T47D (cell line): ENCODE results near the gene NUDT16L1.

Experiments used
- DNase-seq, 2 experiments: peaks; one replicate each; pipeline versions ENCODE4 v3.0.0 to v3.0.0-alpha.2; 2011 to 2012; ENCODE audit warnings: low read depth in 1 of 2, low spot score in 1 of 2
- JUND ChIP-seq: IDR thresholded peaks from 2 replicates; pipeline ENCODE4 v1.6.1; 2012; ENCODE audit warnings: low read depth
- in situ Hi-C: cut with HindIII; loops from 2 replicates; pipeline ENCODE4 v1.10.0; 2016; ENCODE audit warnings: low sequenced_read_pairs, low pct_unique_long_range_greater_than_20kb

Gene NUDT16L1

DNA sequence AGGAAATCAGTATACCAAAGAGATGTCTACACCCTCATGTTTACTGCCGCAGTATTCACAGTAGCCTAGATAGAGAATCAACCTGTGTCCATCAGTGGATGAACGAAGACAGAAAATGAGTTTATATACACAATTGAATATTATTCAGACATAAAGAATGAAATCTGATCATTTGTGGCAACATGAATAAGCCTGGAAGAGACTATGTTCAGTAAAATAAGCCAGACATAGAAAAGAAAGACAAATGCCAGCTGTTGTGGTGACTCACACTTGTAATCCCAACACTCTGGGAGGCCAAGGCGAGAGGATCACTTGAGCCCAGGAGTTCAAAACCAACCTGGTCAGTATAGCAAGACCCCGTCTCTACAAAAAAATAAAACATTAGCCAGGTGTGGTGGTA is 16.1 kb downstream of the NUDT16L1 start:
- in situ Hi-C loops, result no loop called here
- no peak for DNase-seq
- TF ChIP-seq JUND, result no peak

DNA sequence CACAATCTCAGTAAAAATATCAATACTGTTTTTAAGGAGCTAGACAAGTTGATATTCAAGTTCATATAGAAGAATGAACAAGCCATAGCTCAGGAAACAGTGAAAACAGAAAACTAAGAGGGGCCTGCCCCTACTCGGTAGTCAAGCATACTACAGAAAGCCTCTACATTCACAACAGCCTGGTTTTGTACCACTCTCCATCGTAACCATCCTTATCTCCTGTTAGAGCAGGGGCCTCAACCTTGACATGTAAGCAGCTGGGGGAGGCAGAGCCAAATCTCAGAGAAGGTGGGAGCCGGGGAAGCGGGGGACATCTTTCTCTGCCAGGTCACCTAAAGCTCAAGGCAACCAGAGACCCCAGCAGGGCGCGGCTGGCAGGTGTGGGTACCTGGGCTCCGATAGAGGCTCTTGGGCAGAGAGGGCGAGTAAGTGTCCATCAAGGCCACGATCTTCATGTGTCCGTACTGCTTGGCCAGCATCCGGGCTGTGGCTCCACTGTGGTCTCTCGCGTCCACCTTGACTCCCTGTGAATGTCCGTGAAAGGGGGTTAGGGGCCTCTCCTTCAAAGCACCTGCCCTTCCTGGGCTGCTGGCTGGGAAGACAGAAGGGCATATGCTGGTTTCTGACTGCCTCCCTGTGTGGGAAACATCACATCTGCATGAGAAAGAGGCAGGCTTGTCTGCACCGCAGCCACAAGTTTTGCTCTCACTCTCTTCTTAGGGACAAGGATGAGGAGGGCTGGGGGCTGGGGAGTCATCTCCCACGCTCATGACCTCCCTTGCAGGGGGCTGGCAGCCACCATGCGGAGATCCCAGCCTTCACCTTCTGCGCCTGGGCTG is 20.5 kb downstream of the NUDT16L1 start:
- TF ChIP-seq JUND, result no peak
- no peak for DNase-seq
- in situ Hi-C loops, result no loop called here

DNA sequence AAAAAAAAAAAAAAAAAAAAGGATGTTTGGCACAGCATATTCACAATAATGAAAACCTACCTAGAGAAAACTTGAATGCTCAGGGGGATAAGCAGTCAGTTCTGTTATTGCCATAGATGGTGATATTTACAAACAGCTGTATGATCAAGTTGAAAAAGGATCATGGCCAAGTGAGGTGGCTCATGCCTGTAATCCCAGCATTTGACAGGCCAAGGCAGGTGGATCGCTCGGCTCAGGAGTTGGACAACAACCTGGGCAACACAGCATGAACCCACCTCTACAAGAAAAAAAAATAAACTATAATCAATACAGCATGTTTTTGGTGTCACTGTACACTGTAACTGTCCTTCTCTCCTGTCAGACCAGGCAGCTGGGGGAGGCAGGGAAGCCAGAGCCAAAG is 21.6 kb downstream of the NUDT16L1 start:
- in situ Hi-C loops, result no loop called here
- DNase-seq, result no peak
- TF ChIP-seq JUND, result no peak

DNA sequence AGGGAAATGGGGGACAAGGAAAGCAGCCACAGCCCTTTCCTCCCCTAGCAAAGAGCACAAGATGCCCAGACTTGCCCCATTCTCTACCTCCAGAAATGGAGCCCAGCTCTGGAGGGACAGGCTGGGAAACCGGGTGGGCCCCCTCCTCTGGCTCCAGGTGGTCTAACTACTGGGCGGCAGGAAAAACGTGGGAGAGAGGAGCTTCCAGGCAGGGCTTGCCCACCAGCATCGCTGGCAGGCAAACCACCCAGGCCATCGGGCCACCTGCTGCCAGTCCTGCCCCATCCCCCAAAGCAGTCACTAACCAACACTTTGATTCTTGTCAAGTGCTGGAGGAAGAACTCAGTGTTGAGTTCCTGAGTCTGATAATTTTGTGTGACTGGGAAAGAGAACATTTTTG is 25.1 kb downstream of the NUDT16L1 start:
- in situ Hi-C loops, result no loop called here
- no peak for TF ChIP-seq JUND
- DNase-seq, result no peak

DNA sequence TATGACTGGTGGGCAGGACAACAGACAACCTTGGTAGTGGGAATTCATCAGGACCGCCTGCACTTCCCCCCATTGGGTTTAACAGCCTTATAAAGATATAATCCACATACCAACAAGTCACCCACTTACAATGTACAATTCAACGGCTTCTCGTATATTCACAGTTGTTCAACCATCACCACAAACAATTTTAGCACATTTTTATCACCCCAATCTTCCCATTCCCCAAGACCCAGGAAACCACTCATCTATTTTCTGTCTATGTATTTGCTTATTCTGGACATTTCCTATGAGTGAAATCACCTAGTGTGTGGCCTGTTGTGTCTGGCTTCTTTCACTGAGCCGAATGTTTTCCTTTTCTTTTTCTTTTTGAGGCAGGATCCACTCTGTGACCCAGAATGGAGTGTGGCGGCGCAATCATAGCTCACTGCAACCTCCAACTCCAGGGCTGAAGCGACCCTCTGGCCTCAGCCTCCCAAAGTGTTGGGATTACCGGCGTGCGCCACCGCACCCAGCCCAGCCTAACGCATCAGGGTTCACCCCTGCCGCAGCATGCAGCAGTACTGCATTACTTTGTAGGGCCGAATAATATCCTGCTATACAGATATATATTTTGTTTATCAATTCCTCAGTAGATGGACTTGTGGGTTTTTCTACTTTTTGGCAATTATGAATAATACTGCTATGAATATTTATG is 29.9 kb downstream of the NUDT16L1 start:
- no peak for DNase-seq
- TF ChIP-seq JUND, result no peak
- in situ Hi-C loops, result no loop called here

DNA sequence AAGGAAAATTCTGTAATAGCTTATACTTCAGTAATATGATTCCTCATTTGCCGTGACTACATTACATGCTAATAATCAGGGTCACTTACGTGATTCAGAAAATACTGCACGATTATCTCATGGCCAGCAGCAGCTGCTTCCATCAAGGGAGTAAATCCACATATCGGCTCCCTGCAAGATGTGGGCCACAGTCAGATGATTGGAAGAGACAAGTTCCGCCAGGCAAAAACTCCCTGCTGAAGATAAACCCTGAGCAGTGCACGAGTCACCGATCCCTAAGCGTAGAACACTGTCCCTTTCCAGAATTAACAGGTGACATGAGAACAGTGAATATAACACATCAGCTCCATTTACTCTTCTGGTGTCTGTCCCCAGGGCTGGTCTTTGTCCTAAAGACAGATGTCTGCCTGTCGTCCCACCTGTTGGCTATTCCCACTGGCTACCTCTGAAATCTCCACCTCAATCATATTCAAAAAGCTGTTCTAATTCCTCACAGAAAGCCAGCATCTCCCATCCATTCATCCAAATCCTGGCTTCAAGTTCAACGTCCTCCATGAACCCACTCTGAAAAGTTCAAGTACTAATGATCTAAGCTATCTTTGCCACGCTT is 31.4 kb downstream of the NUDT16L1 start:
- no peak for DNase-seq

DNA sequence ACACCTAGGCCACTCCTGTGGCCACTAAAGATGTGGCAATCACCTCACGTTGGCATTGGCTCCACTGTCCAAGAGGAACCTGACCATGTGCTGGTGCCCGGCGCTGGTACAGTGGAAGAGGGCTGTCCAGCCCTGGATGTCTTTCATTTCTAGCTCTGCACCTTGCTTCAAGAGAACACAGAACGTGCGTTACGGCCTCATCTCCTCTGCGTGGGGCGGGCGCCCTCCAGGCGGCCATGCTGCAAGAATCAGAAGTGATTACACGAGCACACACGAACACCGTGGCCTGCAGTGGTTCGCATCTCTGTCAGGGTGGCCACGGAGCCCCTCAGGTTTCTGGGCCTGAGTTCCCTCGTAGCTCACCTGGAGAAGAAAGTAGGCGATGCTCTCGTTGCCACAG is 33.3 kb downstream of the NUDT16L1 start:
- in situ Hi-C loops, result no loop called here
- no peak for TF ChIP-seq JUND
- DNase-seq, result no peak

More for the DNA sequence above, 31.4 kb downstream of the NUDT16L1 start:
- in situ Hi-C loops, result no loop called here
- no peak for TF ChIP-seq JUND

DNA sequence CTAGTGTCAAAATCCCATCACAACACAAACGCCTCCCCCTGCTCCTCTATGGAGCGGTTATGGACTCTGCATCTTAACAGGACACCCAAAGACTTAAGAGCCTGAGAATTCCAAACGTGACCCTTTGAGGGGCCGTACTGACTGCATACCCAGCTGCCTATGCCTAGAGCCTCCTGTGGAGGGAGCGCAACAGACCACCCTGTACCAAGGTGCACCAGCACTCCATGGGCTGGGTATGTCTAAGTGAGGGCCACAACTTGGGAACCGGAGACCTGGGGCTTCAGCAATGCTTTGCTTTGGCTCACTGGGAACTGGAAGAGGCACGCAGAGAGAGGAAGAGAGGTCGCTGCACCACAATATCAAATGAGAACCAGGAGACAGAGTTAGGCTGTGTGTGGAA is 35.3 kb downstream of the NUDT16L1 start:
- DNase-seq, result no peak
- no peak for TF ChIP-seq JUND
- in situ Hi-C loops, result no loop called here

DNA sequence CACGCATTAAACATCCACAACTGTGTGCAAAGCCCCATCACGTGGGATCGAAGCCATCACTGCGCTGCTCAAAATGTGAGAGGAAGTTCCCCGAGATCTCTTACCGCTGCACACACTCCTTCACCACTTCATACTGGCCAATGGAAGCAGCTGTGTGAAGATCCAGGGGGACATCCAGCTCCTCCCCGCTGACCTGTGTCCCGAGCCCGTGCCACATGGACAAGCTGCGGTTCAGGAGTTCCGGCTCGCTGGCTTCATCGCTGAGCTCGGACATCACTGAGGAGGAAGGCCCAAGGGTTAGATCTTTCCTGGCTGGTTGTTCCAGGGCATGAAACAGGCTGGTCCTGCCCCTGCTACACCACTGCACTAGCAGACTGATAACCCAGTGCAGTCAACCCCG is 36.5 kb downstream of the NUDT16L1 start:
- in situ Hi-C loops, result no loop called here
- no peak for TF ChIP-seq JUND
- DNase-seq, result no peak

DNA sequence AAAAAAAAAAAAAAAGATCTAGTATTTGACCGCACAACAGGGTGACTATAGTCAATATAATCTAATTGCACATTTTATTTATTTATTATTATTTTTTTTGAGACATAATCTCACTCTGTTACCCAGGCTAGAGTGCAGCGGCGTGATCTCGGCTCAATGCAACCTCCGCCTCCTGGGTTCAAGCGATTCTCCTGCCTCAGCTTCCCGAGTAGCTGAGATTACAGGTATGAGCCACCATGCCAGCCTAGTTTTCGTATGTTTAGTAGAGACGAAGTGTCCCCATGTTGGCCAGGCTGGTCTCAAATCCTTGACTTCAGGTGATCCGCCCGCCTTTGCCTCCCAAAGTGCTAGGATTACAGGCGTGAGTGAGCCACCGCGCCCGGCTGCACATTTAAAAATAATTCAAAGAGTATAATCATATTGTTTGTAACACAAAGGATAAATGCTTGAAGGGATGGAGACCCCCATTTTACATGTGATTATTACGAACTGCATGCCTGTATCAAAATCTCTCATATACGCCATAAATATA is 39.9 kb downstream of the NUDT16L1 start:
- no peak for TF ChIP-seq JUND
- in situ Hi-C loops, result no loop called here
- DNase-seq, result peak in 1 of 2 experiments; percentile 11

DNA sequence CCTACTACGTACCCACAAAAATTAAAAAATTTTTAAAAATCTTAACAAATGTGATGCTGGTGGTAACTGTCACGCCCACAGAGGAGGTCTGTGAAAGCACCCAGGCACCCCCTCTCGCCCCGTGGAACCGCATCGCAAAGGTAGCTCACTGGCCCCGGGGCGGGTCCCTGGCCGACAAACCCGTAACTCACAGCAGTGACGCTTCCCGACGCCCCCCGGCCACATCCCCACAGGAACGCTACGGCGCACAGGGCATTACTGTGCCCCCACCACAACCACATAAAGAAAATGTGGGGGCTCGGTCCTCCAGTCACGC is 40.3 kb downstream of the NUDT16L1 start:
- DNase-seq, result no peak
- TF ChIP-seq JUND, result no peak
- in situ Hi-C loops, result no loop called here

DNA sequence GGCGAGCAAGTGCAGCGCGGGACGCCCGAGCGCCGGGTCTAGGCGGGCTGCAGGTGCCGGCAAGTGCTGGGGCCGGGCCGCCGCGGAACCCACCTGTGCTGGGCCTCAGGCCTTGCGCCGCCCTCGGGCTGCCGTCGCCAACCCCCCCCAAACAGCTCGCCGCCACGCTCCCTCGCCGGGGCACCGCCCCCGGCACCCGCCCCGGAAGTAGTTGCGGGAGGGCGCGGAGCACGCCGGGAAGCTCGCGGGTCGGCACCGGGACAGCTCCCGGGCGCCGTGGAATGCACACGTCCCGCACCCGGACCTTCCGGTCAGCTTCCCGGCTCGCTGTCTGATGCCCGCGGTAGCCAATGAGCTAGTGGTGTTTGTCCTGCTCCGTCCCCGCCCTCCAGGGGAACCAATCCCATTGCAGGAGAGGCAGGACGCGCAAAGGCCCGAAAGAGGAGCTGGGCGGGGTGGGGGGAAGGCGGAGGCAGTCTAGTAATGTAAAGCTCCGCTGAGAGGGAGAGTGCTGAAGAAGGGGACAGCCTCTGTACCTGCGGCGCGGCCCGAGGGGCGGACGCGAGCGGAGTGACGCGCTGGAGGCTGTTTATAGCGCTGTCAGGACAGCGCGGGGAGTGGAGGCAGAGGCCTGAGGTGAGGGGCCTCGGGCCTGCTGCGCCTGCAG is 40.8 kb downstream of the NUDT16L1 start, which contains the start of the genes ANKS3 and DNAAF8:
ANKS3 (minus strand) TSS at position 209 of the 667 bp plus-strand sequence. CDS start 4,122 bp downstream, outside the sequence.
DNAAF8 (plus strand) TSS at position 475 of the 667 bp plus-strand sequence. CDS start 1,978 bp downstream, outside the sequence.
- in situ Hi-C loops, result no loop called here
- DNase-seq, result peak; percentile 97 to 99
- no peak for TF ChIP-seq JUND
